Iris pigment epithelial cell (primary cell): ENCODE measurements around the gene ALPK3.
"Not testable (repeated sequence)": the region's sequence is repeated elsewhere in the genome, so short reads cannot be mapped to it uniquely, and the experiment has no call there.

Experiments
- DNase-seq: peaks from one replicate; pipeline ENCODE4 v3.0.0-alpha.2; 2011; ENCODE audit warnings: low read depth

The ALPK3 gene

DNA sequence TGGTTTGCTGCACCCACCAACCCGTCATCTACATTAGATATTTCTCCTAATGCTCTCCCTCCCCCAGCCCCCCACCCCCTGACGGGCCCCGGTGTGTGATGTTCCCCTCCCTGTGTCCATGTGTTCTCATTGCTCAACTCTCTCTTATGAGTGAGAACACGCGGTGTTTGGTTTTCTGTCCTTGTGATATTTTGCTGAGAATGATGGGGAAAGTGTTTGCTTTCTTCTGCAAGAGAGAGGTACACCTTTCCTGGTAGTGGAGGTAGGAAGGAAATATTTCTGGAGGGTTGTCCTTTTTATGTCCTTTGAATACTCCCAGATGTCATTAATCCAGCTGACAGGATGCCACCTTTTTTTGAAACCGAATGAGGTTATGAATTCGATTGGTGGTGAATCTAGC, 56.8 kb downstream of the ALPK3 start:
- no peak for DNase-seq

DNA sequence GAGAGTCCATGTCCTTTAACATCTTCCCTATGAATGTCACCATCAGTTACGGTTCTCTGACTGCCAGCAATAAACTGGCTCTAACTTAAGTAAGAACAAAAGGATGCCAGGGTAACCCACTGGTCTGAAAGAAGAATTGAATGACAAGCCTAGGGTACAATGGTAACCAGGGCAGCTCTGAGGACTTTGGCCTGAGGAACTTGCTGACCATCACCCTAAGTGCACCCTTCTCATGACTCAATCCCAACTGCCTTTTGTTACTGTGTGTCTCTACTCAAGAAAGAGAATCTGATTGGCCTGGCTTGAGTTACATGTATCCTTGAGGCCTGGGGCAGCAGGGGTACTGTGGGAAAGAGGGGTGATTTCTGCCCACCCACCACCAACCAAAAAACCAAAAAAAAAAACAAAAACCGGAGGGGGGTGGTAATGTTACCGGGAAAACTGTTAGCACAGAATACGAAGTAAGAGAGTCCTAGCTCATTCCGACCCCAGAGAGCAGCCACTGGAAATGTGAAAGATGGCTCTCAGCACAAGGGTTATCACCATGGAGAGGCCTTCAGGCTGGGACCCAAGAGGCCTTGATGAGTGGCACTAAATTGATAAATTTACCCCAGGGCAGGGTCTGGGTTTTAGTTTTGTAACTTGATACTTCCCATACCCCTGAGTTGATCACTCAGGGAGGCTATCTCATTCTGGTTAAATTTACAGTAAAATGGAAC, 58.0 kb downstream of the ALPK3 start:
- DNase-seq: no peak

DNA sequence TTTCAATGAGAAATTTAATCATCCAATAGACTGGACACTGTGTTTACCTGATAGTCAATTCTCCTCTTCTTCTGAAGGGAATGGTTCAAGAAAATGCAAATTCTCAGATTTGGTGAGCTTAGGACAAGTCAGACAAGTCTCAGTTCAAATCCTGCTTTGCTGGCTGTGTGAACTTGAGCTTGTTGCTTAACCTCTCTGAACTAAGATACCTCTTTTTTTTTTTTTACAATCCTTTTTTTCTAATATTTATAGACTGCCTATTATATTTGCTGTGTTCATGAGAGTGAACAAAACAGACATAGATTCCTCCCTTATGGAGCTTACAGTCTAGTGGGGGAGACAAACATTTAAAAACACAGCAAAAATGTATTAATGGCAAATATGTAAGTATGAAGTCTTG, 59.1 kb downstream of the ALPK3 start:
- DNase-seq: no peak

DNA sequence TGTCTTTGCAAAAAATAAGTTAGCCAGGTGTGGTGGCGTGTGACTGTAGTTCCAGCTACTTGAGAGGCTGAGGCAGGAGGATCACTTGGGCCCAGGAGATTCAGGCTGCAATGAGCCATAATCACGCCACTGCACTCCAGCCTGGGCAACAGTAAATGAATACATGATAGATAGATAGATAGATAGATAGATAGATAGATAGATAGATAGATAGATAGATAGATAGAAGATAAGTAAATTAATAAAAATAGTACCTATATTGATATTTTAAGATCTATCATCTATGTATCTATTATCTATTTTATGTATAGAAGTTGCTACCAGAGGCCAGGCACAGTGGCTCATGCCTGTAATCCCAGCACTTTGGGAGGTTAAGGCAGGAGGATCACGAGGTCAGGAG, 60.5 kb downstream of the ALPK3 start:
- not testable (repeated sequence) for DNase-seq

DNA sequence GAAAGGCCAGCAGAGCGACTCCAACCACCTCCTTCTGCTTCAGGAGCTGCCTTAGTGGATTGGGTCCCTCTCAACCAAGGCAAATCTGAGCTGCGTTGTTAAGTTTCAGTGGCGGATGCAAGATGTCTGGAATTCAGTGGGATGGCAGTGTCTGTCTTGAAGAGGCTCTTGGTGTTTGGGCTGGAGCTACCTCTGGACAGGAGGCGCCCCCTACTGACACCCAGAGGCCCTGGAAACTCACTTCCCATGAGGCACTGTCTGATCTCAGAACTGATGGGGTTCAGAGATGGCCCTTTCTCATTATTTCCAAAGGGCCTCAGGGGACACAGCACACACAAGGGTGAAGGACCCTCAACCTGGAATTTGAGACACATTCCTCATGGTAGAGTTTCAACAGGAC, 61.3 kb downstream of the ALPK3 start:
- peak; percentile 58 for DNase-seq

DNA sequence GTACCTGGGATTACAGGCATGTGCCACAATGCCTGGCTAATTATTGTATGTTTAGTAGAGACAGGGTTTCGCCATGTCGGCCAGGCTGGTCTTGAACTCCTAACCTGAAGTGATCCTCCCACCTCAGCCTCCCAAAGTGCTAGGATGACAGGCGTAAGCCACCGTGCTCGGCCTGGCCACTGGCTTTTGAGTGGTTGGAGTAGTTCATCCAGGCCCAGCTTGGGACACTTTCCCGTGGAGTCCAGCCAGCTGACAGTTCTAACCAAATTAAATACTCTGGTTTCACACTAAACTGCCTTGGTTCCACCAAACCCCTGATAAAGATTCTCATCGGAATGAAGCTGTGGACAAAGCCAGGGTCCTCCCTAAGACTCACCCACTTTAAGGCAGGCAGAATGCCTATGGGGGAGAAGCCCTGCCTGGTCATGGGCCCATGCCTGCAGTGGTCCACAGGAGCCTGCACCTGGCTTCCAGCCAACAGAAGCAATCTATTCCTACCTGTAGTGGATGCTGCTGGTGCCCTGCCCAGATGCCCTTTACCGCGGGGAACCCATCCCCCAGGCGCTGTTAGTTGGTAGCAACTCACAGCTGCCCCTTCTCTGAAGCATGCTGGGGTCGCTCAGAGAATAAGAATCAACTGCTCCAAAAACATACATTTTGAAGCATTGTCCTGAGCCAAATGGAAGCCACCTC, 62.1 kb downstream of the ALPK3 start:
- DNase-seq: no peak

DNA sequence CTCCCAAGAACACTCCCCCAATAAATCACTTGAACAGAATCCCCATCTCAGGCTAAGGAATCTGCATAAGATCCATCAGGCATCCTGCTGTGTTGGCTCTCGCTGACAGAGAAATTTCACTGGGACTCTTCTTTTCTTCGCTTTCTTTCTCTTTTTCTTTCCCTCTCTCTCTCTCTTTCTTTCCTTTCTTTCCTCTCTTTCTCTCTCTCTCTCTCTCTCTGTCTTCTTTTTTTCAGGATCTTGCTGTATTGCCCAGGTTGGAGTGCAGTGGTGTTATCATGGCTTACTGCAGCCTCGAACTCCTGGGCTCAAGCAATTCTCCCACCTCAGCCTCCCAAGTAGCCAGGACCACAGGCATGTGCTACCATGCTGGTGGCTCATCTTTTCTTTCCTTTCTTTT, 62.9 kb downstream of the ALPK3 start:
- no peak for DNase-seq

DNA sequence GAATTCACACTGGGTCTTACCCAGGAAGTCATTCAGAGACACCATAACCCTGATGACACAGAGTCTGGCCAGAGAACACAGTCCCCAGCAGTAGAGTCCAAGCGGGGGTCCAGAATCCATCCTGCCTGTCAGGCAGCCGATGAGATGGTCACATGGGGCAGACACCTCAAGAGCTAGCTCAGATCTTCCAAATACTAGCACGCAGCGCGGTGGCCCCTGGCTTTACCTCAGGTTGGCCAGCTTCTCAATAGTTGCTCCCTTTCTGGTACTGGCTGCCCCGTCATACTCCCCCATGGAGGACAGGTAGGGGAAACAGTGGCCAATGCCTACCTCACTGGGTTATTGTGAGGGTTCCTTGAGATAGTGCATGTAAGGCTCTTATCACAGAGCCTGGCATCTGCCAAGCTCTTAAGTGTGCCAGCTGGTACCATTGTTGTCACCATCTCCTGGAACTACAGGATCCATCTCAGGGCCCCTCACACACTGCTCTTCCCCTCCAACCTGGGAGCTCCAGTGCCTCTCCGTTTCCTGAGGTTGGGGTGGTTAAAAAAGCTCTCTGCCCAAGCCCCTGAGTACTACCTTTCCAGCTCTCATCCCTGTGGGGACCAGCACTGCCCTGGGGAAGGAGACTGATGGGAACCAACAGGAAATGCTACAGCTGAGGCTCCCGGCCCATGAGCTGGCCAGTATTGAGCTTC, 63.8 kb downstream of the ALPK3 start:
- DNase-seq: no peak

DNA sequence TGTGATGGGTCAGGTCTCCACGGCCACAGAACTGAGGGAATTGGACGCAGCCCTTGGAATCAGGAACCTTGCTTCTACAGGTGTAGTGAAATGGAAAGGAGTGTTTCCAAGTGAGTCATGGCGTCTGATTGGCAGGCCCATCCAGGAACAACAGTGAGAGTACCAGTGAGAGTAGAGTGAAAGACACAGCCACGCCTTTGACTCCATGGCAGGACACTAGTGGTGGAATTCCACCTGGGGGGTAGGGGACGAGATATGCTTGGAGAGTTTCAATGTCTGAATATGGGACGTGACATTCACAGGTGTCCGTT, 64.3 kb downstream of the ALPK3 start:
- DNase-seq: no peak

DNA sequence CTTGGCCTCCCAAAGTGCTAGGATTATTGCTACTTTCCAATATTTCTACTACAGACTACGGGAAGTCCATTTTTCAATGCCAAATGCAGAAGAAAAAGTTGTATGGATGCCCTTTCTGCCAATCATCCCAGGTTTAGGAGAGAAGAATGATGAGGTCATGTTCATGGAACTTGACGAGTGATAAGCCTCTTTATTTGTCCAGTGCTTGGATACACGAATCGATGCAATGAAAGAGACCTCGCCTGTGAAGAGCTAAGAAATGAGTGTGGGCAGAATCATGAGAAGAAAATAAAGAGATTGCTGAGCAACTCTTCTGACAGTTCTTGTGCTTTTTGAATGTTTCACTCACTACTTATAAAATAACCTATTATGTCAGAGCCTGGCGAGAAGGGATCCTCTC, 66.3 kb downstream of the ALPK3 start:
- DNase-seq: peak; percentile 22

DNA sequence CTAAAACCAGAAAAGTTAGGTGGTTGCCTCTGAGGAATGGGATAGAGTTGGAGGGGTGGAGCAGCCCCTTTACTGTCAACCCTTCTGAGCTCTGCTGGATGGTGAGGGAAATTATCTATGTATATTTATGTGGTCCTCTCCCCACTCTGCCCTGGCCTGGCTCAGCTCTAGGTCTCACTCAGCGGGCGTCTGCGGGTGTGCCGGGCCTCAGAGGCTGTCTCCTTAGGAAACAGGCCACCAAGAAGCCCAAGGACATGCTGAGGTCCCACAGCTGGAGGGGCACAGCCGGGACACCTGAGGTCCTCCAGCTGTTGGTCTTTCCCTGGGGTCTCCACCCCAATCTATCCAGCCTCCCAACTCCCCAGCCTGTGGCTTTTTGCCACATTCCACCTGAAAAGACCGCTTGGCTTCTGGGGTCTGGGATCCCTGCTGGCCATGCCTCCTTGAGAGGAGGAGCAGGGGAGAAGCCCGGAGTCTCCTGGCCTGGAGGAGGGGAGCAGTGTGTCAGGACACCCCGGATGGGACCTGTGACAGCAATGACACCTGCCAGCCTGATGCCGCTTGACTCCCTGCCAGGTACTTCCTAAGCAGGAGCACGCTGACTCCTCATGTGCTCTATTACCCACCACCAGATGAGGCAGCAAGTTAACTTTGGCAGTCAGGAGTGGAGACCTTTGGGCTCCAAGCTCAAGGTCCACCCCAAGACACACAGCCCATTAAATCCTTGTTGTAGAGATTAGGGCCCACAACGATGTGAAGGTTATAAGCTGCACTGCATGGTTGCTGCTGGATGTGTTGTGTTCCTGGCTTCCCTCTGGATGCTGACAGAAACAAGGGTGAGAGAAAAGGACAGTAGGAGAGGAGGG, 67.0 kb downstream of the ALPK3 start, which contains the start of gene SLC28A1:
SLC28A1 (plus strand) TSS at position 747 of the 866 bp plus-strand sequence. CDS start 3,099 bp downstream, outside the sequence.
- DNase-seq: no peak

DNA sequence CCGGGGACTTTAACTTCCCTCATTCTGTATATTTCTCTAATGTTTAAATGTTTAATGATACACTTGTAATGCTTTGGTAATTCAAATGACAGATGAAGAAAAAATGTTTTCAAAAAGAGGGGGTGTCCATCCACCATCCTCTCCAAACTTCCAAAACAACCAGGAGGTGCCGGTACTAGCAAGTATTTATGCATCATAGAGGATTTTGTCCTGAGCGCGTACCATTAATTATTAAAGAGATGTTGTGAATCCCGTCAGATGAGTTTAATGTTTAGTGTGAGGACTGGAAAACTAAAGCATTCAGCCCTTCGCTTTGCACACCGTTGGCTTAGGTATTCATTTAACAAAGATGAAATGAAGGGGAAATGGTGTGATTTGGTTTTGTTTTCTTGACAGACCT, 68.6 kb downstream of the ALPK3 start:
- no peak for DNase-seq

DNA sequence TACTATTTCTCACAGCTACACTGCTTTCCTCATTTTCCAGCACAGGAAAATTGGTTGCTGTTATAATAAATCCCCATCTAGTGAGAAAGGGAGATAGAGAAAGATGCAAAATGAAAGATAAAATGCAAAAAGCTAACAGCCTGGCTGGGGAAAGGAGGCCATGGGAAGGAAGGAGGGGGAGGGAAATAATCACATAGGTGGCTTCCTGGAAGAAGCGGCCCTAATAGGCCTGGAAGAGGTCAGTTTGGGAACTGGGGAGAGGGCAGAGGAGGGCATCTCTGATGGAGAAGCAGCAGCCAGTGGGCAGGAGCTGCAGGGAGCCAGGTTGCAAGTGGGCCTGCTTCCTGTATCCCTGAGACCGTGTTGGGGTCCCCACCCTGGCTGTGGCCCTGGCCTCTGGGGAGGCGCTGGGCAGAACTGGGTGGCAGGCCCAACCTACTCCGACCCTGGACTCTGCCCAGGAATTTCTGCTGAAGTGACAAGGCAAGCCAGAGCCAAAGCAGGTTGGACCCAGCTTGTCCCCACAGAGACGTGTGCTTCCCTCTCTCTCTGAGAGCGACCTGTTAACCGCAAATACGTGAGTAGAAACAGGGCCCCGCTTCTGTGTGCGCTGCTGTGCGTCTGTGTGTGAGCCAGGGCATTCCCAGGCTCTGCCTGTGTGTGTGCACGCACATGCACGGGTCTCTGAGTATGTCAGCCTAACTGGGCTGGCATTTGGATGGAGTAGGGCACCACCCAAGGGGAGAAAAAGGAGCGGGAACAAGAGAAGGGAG, 69.2 kb downstream of the ALPK3 start:
- no peak for DNase-seq

DNA sequence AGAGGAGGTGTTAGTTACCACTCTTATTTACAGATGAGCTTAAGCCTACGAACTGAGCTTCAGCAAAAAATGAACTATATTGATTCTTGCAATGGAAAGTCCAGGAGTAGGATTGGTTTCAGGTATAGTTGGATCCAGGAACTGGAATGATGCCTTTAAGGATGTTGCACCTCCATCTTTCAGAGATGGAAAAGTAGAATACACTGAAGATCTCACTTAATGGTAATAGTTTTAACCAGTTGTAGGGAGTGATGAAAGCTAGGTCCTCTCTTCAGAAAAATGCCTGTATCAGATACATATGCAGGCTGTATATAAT, 69.8 kb downstream of the ALPK3 start:
- no peak for DNase-seq

DNA sequence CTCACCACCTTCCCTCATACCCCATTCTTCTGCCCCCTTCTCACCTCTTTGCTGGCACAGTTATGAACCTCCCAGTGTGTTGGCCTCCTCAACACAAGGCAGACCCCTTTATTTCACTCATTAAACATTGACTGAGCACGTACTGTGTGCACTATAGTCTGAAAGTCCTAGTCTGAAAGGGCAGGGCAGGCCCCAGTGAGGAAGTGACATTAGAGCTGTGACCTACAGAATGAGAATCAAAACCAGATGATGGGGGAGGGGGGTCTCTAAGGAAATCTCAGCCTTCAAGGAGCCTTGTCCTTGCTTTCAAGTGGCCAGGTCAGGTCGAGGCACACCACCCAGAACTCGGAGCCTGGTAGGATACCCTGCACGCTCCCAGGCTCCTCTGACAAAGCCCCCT, 70.8 kb downstream of the ALPK3 start:
- no peak for DNase-seq

DNA sequence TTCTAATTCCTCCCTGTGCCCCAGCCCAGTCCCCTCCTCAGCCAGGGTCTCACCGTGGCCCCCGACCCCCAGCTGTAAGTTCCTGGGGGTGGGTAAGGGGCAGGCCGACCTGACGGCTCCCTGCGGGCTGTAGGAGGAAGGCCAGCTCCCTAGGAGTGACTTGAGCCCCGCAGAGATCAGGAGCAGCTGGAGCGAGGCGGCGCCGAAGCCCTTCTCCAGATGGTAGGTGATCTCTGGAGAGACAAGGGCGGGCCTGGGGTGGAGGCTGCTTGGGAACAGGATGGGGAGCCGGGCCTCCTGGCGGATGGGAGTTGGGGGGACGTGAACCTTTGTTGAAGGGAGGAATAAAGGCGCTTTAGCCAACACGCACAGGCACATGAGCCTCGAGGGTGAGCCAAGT, 71.5 kb downstream of the ALPK3 start:
- DNase-seq: no peak

DNA sequence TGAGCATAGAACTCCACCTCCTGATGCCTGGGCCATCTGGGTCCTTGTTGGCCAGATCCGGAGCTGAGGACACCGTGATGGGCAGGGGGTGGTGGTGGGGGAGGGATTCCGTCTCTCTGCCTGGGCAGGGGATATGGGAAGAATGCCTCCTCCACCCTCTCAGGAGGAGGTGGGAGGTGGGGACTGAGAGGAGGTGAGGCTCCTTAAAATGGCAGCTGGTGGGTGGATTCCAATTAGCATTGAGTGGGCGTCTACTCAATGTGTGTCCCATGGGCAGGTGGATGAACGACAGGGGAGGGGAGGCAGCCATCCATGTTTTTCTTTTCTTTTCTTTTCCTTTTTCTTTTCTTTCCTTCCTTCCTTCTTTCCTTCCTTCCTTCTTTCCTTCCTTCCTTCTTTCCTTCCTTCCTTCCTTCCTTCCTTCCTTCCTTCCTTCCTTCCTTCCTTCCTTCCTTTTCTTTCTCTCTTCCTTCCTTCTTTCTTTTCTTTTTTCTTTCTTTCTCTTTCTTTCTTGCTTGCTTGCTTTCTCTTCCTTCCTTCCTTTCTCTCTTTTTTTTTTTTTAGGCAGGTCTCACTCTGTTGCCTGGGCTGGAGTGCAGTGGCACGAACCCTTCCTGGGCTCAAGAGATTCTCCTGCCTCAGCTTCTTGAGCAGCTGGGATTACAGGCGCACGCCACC, 72.3 kb downstream of the ALPK3 start:
- DNase-seq: no peak

DNA sequence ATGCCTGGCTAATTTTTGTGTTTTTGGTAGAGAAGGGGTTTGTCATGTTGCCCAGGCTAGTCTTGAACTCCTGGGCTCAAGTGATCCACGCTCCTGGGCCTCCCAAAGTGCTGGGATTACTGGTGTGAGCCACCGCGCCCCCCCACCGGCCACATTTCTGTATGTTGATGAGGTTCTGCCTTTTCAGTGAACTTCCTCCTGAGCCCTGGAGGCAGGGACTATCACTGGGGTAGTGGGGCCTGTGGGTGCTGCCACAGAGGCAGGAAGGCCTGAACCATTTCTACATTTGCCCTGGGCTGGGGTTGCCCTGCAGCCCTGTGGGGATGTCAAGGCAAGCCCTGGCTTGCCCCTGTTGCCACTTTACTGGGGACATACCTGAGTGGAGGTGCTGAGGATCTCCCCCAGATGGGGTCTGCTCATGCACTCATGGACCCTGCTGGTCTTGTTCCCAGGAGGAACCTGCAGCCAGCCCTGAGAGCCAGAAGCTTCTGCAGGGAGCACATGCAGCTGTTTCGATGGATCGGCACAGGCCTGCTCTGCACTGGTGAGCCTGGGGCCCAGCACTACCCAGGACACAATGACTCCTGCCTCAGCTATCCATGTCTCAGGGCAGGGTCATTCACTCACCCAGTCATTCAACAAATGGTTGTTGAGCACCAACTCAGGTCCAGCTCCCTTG, 73.0 kb downstream of the ALPK3 start:
- DNase-seq: no peak

DNA sequence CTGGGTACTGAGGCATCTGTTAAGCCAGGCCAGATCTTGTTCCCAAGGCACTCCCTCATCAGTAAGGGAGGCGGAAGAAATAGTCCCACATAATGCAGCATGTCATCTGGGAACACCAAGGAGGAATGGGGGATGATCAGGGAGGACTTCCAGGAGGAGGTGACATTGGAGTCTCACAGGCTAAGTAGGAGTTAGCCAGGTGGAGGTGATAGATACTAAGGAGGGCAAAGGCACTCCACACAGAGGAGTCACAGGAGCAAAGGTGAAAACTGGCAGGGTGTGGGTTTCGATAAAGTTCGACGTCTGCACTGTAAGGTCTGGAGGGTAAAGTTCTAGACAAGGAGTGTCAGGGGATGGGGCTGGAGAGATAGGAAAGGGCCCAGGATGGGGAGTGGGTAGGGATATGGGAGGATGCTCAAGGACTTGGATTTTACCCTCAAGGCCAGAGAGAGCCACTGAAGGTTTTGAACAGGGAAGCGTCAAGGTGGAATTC, 73.6 kb downstream of the ALPK3 start:
- no peak for DNase-seq

DNA sequence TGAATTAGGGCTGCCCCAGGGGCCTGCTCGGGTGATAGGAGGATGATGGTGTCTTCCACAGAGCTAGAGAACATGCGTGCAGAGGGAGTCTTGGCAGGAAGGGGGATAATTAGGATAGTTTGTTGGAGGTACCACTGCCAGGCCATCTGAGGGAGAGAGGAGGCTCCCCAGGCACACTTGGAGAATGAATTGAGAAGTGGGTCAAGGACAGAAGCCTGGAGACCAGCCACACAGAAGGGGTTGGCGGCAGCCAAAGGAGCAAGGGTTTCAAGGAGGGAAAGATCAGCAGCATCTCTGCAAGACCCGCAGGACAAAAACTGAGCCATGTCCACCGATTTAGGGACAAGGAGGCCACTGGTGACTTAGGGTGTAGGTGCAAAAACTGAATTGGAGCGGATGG, 74.2 kb downstream of the ALPK3 start:
- DNase-seq: no peak
